Stimulated activated CD4-positive, alpha-beta T cell treated with anti-CD3 and anti-CD28 coated beads, Interleukin-2, amount 100 ng/mL, for 48 hours (primary cell): Measurements from ENCODE around the gene C12orf60.
"Not testable (repeated sequence)": the region's sequence is repeated elsewhere in the genome, so short reads cannot be mapped to it uniquely, and the experiment has no call there.

Source experiments
- DNase-seq, 2 donors: peaks; one replicate each; pipeline ENCODE4 v3.0.0-alpha.2; 2020

The C12orf60 gene, protein sequence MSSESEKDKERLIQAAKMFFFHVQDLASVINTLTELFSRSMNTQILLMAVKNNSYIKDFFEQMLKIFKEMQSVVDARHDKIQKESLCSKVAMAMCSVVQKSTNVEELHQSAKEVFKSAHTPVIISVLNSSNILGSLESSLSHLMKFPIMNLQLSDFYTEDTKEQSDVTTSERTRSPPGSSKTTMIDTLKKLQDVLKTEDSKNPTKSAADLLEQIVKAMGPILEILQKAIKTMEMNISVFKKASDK

DNA sequence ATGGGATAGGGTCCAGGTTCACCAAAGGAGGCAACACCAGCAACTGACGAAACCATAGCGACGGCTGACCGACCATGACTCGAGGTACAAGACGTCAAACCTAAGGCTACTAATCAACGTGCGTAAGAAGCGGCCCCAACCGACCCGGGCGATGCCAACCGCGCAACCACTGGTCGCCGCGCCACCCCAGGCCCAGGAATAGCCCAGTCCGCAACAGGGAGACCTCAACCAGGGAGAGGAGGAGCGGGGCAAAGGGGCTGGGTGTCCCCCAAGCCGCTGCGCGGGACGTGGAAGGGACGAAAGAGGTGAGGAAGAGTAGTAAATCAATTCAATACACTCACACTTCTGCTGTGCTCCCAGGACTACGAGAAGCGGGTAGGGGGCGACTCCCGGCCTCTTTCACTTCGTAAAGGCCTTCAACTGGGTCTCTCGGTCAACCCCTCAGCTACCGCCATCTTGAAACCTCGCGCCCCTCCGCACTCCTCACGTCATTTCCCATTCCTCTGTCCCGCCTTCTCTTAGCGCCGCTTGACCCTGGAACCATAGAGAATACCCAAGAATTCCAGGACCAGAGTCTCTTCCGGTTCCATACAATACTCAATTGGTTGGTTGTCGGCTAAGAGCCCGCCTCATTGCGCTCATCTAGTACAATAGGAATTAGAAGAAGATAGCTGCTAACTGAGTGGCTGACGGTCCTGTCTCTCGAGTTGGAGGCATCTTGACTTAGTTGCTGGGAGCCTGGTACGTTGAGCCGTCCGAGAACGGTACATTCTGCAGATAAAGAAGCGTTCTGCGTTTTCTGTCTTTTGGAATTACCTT, at the start of gene C12orf60, which contains the start of gene WBP11:
Gene C12orf60 (plus strand): TSS at position 660 of the 819 bp plus-strand sequence. CDS start 19,266 bp downstream, outside the sequence.
Gene WBP11 (minus strand): TSS at position 468 of the 819 bp plus-strand sequence. CDS start 2,095 bp downstream, outside the sequence.
- peak; percentile 69 to 78 for DNase-seq

DNA sequence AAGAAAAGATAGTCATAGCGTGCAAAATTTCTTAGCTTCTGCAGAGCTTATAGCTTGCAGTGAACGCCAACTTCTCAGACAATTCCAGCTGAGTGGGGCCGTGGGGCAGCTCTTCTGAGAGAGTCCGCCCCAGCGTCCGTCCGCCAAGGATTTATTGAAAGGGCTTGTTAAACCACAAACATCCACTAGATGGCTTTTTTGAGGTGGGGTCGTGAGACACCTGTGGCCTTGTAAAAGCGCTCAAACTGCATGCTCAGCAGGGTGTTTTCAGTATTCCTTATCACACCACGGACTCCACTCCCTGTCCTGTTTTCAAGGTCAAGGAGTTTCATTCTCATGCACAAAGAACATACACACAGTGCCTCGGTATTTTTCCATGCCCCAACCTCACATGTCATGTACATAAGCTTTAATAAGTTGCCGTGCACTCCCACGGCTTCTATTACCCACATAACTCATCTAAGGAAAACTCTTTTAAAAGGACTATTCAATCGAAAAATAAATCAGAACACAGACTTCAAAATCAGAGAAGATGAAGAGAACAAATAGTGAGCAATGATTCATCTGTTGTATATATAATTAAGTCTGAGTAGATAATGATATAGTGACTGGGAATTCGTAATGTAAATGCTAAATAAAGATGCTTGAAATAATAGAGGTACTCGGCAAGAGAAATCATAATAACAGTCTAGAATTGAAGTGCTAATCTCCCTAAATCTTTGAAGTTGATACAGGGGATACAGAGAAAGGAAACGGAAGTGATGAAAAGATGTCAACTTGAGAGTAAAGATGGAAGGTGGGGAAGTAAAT, 46.9 kb upstream of the C12orf60 start:
- DNase-seq: no peak

DNA sequence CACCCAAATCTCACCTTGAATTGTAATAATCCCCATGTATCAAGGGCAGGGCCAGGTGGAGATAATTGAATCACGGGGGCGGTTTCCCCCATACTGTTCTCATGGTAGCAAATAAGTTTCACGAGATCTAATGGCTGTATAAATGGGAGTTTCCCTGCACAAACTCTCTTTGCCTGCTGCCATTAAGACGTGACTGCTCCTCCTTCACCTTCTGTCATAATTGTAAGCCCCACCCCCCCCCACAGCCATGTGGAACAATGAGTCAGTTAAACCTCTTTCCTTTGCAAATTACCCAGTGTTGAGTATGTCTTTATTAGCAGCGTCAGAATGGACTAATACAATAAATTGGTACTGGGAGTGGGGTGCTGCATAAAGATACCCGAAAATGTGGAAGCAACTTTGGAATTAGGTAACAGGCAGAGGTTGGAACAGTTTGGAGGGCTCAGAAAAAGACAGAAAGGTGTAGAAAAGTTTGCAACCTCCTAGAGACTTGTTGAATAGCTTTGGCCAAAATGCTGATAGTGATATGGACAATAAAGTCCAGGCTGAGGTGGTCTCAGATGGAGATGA, 43.7 kb upstream of the C12orf60 start:
- not testable (repeated sequence) for DNase-seq

DNA sequence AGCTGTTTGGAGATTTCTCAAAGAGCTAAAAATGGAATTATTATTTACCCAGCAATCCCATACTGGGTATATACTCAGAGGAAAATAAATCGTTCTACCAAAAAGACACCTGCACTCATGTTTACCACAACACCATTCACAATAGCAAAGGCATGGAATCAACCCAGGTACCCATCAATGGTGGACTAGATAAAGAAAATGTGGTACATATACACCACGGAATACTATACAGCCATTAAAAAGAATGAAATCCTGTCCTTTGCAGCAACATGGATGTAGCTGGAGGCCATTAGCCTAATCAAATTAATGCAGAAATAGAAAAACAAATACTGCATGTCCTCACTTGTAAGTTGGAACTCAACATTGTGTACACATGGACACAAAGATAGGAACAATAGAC, 38.1 kb upstream of the C12orf60 start:
- DNase-seq: no peak

DNA sequence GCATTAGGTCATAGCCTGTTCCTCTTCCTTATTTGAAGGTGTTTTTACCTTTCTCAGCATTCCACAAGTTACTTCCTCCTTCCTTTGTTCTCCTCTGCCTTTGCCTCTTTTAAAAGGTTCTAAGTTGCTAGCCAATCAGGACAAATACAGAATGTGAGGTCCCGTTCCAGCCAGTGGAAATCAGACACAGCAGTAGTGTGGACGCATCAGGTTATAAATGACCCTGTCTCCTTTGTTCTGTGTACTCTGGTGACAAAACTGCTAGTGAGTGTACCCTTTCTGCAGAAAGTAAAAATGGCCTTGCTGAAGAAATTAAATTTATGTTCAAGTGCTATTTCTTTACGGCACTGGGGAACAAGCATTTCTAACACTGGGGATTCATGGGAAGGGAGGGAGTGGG, 37.5 kb upstream of the C12orf60 start:
- DNase-seq: not testable (repeated sequence)

DNA sequence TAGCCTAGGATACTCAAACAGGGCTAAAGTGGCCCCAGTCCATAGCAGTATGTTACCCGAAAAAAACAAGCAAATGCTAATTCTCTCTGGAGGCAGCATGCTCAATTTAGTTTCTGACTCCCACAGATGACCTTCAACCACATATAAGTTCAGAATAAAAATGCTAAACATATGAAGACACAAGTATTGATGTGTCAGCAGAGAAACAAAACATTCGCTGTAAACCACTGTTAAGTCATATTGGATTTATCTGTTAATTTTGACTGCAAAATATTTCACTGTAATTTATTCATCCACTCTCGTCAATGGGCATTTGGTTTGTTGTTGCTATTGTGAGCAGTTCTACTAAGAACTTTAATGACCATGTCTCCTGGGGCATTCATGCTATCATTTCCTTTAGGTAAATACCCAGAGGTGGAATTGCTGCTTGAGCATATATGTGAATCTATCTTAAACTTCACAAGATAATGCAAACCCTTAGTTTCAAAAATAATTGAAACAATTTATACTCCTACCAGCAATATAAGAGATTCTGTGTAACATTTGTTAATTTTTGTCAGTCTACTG, 36.7 kb upstream of the C12orf60 start:
- DNase-seq: no peak

DNA sequence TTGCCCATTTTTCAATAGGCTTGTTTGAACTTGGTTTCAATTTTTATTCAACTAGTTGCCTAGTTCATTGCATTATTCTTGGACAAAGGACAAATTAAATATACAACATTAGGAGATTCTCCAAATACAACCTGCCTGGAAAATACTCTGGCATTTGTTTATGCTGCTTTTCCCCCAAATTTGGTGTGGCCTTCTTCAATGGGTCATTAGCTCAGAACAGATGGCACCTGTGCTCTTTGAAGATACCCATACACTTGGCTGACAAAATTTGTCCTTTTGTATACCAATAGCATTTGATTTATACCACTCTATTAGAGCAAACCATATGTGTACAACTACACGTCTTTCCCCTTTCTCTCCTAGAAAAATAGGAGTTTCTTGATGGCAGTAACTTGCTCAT, 35.9 kb upstream of the C12orf60 start:
- DNase-seq: no peak

DNA sequence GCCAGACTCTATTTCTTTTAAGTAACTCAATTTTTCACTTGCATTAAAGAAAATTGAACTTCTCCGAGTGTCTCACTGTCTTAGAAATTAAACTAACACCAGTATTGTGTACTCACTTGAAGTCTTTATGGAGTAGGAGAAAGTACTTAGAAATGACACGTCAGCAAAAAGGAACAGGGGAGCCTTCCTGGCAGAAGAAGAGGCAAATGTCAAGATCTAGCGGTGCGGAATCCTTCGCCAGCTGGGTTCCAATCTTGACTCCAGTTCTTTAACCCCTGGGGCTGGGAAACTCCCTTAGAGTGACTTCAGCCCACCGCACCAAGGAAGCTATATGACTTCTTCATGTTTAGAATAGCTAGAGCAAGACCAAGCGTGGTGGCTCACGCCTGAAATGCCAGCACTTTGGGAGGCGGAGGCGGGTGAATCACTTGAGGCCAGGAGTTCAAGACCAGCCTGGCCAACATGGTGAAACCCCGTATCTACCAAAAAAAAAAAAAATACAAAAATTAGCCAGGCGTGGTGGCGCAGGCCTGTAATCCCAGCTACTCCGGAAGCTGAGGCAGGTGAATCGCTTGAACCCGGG, 34.6 kb upstream of the C12orf60 start:
- peak in 1 of 2 donors; percentile 40 for DNase-seq

DNA sequence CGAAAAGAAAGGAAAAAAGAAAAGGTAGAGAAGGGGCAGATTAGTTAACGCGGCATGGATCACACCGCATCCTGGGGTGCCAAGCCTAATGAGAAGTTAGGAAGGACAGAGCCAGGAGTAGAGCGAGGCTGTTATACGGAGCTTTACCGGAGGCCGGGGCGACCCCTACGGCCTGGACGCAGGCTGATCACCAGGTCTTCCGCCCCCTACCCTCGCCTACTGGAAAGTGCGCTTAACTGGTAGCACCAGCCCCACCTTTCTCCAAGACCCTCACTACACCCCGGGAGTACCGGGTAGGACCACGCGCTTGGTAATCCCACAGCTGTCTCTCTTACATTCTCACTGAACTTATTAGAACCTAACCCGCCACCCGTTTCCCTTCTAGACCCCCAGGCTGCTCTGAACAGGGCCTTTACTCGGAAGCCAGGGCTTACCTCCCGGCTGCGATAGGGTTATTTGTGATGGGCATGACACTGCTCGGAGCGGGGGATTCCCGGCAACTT, 34.0 kb upstream of the C12orf60 start:
- no peak for DNase-seq

DNA sequence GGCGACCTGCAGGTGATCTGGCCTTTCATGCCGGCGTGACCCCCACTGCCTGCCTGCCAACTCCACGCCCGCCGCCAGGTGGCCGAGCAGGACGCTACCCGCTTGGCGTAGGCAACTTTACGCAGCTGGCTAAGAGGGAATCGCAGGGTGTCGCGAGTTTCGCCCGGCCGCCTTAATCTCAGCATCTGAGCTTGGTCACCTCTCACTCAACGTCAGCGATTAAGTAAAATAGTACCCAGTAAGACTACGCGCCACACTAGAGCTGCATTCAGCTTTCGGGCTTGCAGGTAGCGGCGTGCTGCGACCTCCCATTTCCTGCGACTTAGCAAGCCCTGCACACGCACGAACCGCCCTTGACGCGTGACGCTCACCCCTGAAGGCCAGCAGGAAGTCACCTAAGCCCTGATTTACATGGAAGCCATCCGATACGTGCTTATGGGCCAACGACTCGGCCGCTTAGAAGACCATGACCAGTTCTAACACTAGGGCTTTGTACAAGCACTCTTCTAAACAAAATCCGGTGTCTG, 33.4 kb upstream of the C12orf60 start:
- DNase-seq: peak; percentile 84 to 85

DNA sequence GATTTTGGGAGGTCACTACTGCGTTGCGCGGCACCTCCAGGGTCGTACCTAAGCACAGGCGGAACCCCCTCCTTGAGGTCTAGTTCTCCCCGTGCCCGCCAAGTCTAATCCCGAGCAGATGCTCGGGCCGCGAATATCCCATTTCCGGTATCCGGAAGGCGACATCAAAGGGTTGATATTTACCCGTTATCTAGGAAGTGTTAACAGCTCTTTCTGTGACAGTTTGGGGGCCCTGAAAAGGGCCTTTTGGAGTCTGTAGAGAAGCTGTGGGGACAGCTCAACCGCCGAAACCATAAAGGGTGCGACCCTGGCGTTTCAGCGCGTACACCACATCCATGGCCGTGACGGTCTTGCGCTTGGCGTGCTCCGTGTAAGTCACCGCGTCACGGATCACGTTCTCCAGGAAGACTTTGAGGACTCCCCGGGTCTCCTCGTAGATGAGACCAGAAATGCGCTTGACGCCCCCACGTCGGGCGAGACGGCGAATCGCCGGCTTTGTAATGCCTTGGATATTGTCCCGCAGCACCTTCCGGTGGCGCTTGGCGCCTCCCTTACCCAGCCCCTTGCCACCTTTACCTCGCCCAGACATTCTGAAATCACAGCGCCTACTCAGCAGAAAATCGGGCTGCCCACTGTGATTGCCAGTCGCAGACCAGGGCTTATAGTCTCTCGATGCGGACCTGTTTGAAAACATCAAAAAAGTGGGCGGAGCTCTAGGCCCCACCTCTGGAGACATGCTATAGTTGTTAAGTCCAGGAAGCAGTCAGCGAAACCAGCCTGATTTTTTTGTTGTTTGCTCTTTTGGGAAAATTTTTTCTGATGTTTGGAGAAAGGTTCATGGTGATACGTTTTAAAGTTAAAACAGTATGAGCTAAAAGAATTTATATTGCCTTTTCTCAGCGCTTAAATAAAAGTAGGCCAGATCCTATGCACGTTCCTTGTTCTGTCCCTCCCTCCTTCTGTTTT, 32.7 kb upstream of the C12orf60 start:
- peak; percentile 92 to 95 for DNase-seq

DNA sequence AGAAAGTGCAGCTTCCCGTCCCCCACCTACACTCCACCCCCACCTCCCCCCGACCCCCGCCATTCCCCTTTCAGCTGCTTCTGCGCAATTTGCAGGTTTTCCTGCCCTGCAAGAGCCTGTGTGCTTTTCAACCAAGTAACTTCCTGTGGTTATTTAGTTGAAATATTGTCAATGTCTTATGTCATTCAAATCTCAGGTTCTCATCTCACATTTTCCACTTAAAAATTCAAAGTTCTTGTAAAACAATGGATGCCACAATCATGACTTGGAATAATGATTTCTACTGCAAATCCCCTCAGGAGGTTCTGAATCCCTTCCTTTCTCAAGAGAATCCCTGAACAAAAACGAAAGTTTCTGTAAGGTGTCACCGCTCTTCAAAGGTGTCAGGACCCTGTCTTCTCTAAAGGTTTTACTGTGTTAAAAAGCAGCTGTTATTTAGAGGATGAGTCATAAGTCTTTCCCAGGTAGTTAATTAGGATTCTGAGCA, 31.8 kb upstream of the C12orf60 start:
- DNase-seq: no peak

DNA sequence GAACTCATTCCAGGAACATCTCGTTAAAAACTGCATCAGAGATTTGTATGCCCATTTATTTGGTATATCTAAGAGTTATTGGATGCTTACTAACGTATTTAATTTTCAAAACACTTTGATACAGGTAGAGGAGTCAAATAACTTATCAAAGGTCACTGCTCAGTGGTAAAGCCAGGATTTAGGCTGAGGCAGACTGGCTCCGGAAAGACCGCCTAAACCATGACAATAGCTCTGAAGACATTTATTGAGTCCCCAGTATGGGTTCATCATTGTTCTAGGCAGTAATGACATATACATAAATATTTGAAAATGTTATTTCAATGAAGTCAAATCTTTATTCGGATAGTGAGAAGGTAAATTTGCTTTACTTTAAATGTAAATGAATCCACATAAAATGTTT, 30.5 kb upstream of the C12orf60 start:
- DNase-seq: no peak

DNA sequence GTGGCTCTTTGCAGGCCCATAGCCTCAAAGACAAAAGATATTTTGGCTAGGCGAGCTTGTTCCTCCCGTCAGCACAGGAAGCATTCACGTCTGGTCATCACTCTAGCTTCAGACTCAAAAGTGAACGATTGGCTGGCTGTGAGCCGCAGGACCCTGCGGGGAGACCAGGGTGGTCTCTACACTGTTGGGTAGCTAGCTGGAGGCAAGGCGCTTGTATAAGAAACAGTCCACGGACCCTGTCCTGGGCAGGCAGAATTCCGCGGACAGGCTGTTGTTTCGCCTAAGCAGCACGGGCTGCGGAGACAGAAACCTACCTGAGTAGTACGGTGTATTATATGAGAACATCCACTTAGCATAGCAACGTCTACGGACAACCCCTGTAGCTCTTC, 29.8 kb upstream of the C12orf60 start:
- peak in 1 of 2 donors; percentile 30 for DNase-seq

DNA sequence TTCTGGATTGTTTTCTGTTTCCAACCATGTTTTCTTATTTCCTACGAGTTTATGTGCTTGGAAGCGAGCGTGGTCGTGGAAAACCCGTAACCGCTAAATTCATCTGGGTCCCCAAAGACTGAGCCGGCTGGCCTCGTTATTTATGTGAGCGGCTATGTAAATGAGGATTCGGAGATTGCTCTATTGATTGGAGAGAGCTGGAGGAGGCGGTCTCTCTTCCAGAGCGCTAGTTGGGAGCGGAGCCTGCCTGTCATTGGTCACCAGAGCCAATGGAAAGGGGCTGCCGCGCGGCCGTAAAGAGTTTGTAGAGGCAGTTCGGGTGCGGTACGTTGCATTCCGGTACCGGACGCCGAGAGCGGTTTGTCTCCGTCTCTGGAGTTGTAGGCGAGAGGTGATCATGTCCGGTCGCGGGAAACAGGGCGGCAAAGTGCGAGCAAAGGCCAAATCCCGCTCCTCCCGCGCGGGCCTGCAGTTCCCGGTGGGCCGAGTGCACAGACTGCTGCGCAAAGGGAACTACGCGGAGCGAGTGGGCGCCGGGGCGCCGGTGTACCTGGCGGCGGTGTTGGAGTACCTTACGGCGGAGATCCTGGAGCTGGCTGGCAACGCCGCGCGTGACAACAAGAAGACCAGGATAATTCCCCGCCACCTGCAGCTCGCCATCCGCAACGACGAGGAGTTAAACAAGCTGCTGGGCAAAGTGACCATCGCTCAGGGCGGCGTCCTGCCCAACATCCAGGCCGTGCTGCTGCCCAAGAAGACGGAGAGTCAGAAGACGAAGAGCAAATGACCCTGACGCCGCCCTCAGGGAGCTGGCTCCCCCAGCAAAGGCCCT, 29.2 kb upstream of the C12orf60 start:
- peak; percentile 79 to 81 for DNase-seq

DNA sequence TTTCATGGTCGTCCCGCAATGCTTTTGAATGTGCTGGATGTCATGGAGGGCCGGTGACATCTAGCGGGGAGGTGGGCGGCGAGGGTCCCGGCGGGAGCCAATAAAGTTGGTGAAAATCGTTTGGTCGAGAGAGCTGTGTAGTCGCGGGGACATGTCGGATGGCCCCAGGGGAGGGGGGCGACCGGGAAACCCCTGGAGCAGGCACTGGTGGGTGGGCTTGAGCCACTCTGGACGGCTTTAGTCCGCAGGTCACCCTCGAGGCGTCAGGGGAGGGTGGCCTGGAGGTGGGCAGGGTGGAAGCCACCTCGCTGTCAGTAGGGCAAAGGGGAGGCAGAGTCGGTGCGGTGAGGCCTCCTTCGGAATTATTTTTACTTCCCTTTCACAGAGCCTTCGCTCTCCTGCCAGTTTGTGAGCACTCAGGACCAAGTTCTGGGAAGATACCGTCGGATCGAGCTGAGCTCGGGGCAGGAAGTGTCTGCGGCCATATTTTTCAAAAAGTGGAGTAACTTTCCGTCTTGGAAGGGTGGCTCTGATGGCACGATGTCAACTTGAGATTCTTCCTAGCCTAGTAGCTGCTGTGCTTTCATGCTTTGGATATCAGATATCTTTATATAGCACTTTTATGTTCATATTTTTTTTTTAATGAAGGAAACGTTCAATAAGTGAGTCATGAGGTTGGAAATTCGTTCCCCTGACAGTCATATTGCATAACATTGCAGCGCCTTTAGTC, 28.4 kb upstream of the C12orf60 start:
- peak in 1 of 2 donors; percentile 16 for DNase-seq

DNA sequence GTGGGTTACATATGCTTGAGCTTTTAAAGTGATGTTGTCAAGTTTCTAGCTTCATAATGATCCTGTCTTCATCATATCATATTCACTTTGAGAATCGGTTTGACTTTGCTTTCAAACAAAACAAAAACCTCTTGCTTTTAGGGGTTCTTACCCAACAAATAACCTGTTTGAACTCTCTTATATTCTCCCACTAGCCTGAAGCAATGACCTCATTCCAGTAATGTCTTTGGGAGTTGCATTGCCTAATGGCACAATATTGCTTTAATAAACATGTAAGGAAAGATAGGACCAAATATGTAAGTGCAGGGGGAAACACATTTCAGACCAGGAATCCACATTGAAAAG, 27.9 kb upstream of the C12orf60 start:
- no peak for DNase-seq

DNA sequence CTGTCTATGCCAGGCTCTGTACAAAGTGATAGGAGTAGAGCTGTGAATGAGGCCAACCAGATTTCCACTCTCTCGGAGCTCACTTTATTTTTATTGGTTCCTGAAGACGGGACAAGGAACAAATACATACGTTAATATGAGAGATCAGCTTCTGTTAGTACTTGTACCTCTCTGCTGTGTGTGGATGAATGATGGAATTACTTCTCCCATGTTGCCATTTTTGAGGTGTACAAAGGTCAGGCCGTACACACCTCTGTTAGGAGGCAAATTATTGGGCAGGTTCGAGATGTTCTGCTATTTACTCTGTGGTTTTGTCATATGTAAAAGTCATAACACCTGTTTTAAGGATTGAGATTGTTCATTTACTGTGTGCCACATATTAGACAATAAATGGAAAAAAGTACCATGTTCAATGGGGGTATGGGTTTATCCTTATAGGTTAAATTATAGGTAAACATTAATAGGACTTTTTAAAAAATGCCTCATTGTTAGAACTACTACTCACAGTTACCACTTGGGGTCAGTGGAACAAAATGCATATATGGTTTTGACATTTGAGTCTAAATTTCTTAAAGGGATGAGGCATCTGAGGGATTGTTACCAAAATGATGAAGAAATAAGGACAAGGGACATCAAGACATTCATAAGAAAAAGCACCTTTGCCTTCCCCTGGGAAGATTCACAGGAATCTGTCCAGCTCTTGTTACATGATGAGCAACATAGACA, 27.1 kb upstream of the C12orf60 start:
- DNase-seq: no peak
